Gastrocnemius medialis (tissue), 4 donors: ENCODE results near the gene CXCR4.

ENCODE experiments used
- CTCF ChIP-seq, 5 experiments: fragments of 450-650 bp in 3 of 5; fragments of 200-600 bp in 2 of 5; sonication (generic) in 2 of 5; IDR thresholded peaks in 4 of 5; conservative IDR thresholded peaks in 1 of 5; 1 replicate in 4 of 5; 2 replicates in 1 of 5; pipeline ENCODE4 v1.5.1; 2016 to 2019; ENCODE audit warnings: antibody characterized with exemption in 5 of 5, mild to moderate bottlenecking in 3 of 5, moderate library complexity in 3 of 5
- POLR2A ChIP-seq, 2 donors: fragments of 450-650 bp; IDR thresholded peaks; one replicate each; pipeline ENCODE4 v1.6.1; 2017; ENCODE audit warnings: antibody characterized with exemption in 2 of 2, mild to moderate bottlenecking in 2 of 2, moderate library complexity in 2 of 2

DNA sequence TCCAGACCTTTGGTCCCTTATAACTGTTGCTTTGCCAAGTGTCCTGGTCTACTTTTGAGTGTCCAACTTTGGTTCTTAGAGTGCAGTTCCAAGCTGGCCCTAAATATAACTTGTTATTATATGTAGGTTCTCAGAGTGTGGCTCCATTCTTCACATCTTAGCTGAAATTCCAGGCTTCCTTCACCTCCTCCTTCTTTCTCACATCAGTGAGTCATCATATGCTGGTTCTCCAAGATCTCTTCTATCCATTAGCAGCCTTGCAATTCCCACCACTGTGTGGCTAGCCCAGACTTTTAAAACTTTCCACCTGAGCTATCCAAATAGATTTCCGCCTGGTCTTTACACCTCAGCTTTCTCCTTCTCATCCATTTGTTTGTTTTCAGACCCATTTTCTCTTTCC is 12.6 kb upstream of the CXCR4 start:
- TF ChIP-seq CTCF (IDR thresholded peaks at IDR 0.05 in 4 of 5, conservative IDR thresholded peaks at IDR 0.05 in 1 of 5) (no peak), POLR2A (IDR thresholded peaks at IDR 0.05) (no peak)
